Natural killer cell (primary cell): ENCODE results near the gene RAD51B. TPM values are rescaled to one million over a fixed set of nuclear protein-coding genes. Genes with fewer than 3 reads are reported as not detected.

Source experiments
- ATAC-seq, 3 donors: fragments of 150-1000 bp in 2 of 3; fragments of 200-7000 bp in 1 of 3; cut with Tn5 transposase; 1 replicate in 1 of 3; 2 replicates in 2 of 3; pipeline ENCODE4 v1.10.0; 2021; ENCODE audit warnings: mild to moderate bottlenecking in 2 of 3, moderate library complexity in 2 of 3
- DNase-seq, 2 donors: peaks; one replicate each; pipeline versions ENCODE4 v3.0.0 to v3.0.0-alpha.2; 2013 to 2021; ENCODE audit warnings: mixed read lengths in 1 of 2
- H3K27ac ChIP-seq: one replicate; pipeline ENCODE4 v1.5.1; 2013; ENCODE audit warnings: mild to moderate bottlenecking, low read length
- H3K27me3 ChIP-seq: one replicate; pipeline ENCODE4 v1.6.1; 2013; ENCODE audit warnings: low read length; ENCODE audit not compliant: control insufficient read depth, insufficient read depth
- H3K36me3 ChIP-seq: one replicate; pipeline ENCODE4 v1.6.1; 2013; ENCODE audit warnings: low read length; ENCODE audit not compliant: control insufficient read depth, insufficient read depth
- H3K4me1 ChIP-seq: one replicate; pipeline ENCODE4 v1.6.1; 2013; ENCODE audit warnings: low read length; ENCODE audit not compliant: control insufficient read depth, insufficient read depth
- H3K4me3 ChIP-seq: one replicate; pipeline ENCODE4 v1.5.1; 2013; ENCODE audit warnings: low read length
- H3K9me3 ChIP-seq: one replicate; pipeline ENCODE4 v1.6.1; 2013; ENCODE audit warnings: low read length; ENCODE audit not compliant: control insufficient read depth, insufficient read depth
- H3K27ac Mint-ChIP-seq, 2 donors: one replicate each; pipeline ENCODE4 v1.8.0; 2022; ENCODE audit warnings: mild to moderate bottlenecking in 2 of 2, mixed read lengths in 2 of 2, moderate library complexity in 1 of 2
- H3K27me3 Mint-ChIP-seq, 2 donors: one replicate each; pipeline ENCODE4 v1.8.0; 2022; ENCODE audit warnings: low read depth in 2 of 2, mixed read lengths in 2 of 2
- H3K36me3 Mint-ChIP-seq: one replicate; pipeline ENCODE4 v1.8.0; 2022; ENCODE audit warnings: mixed read lengths
- H3K4me1 Mint-ChIP-seq, 2 donors: one replicate each; pipeline ENCODE4 v1.8.0; 2022; ENCODE audit warnings: mixed read lengths in 2 of 2
- H3K4me3 Mint-ChIP-seq: one replicate; pipeline ENCODE4 v1.8.0; 2022; ENCODE audit warnings: mild to moderate bottlenecking, moderate library complexity, mixed read lengths
- H3K9me3 Mint-ChIP-seq, 2 donors: one replicate each; pipeline ENCODE4 v1.8.0; 2022; ENCODE audit warnings: mixed read lengths in 2 of 2
- WGBS: methylation state at CpG from one replicate; pipeline ENCODE4 v1.1.7; 2013; ENCODE audit warnings: missing lambda C conversion rate; ENCODE audit not compliant: insufficient coverage; 5-methylcytosine and 5-hydroxymethylcytosine counted together
- intact Hi-C: fragments of 100-400 bp; cut with micrococcal nuclease; formaldehyde crosslinking; loops from one replicate; pipeline ENCODE4 v1.14.2; 2022
- total RNA-seq, 4 donors: library from RNA; stranded (reverse); fragments of 120-200 nt in 1 of 4; gene quantifications; one replicate each; pipeline versions ENCODE4 v1.2.3 to v1.2.4, GENCODE V29; 2013 to 2022
- TF ChIP-seq, protein P1 (sequence below): fragments of 200-600 bp; IDR thresholded peaks from one replicate; pipeline ENCODE4 v1.8.0; 2022; ENCODE audit warnings: antibody characterized with exemption

The RAD51B gene
- total RNA-seq, 3 donors from 2014 or later (not counting 1 experiment from before 2014, with no cell fraction given): 28.1 to 37.6 (median 28.6) TPM

DNA sequence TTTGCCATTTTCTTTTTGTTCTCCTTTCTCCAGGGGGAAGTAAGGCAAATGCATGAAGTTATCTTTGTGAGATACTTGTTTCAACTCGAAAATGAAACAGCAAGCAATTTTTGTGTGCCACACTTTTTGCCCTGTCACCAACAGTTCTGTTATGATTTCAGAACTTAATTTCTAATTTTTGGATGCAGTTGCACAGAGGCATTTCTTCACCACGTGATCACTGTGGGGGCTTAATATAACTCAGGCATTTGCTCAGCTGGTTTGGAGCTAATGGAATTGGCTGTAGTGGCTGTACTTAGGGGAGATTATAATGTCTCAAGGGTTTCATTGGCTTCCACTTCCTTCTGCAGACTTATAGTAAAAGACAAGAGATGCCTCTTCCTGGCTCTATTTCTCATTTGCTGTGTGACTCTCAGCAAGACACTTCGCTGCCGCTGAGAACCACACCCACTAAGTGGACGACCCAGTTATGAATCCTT lies 452.4 kb downstream of the RAD51B start:
- Histone ChIP-seq H3K36me3 (no peaks in the 10 kb centered on the region), H3K4me1 (peaks cover 26% of the 10 kb centered on the region), H3K27ac (peak overlapping the region; percentile 8), H3K4me3 (no peak overlapping the region), H3K9me3 (no peaks in the 10 kb centered on the region), H3K27me3 (no peaks in the 10 kb centered on the region)
- Mint-ChIP-seq H3K36me3 (no peaks in the 10 kb centered on the region), H3K9me3 (no peaks in the 10 kb centered on the region), H3K4me1 (peaks cover 69 to 71% of the 10 kb centered on the region in 2 donors), H3K27ac (peak overlapping the region; percentile 92 to 93), H3K27me3 (no peaks in the 10 kb centered on the region), H3K4me3 (peak overlapping the region; percentile 69)
- 16% methylated on average over 5 of the region's 5 CpGs for WGBS
- intact Hi-C loops: no loop called here
- TF ChIP-seq, protein P1, sequence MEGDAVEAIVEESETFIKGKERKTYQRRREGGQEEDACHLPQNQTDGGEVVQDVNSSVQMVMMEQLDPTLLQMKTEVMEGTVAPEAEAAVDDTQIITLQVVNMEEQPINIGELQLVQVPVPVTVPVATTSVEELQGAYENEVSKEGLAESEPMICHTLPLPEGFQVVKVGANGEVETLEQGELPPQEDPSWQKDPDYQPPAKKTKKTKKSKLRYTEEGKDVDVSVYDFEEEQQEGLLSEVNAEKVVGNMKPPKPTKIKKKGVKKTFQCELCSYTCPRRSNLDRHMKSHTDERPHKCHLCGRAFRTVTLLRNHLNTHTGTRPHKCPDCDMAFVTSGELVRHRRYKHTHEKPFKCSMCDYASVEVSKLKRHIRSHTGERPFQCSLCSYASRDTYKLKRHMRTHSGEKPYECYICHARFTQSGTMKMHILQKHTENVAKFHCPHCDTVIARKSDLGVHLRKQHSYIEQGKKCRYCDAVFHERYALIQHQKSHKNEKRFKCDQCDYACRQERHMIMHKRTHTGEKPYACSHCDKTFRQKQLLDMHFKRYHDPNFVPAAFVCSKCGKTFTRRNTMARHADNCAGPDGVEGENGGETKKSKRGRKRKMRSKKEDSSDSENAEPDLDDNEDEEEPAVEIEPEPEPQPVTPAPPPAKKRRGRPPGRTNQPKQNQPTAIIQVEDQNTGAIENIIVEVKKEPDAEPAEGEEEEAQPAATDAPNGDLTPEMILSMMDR: no peak
- DNase-seq: peak in 1 of 2 donors; percentile 27
- ATAC-seq: peak in 1 of 3 donors; percentile 8

DNA sequence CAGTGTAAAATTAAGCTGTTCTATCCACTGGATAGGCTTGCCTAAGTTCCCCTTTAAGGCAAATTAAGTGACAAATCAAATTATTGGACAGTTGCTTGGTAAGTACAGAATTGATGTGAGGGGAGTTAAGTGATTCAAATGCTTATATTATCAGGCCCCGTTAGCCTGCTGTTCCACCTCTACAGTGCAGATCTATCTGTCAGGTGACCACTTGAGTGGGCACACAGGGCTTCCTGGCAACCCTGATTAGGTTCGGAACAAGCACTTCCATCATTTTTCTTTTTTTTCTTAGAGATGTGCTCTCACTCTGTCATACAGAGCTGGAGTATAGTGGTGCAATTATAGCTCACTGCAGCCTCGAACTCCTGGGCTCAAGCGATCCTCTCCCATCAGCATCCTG lies 453.8 kb downstream of the RAD51B start:
- TF ChIP-seq, protein P1: no peak
- Mint-ChIP-seq H3K27me3 (no peaks in the 10 kb centered on the region), H3K9me3 (no peaks in the 10 kb centered on the region), H3K36me3 (no peaks in the 10 kb centered on the region), H3K27ac (peak overlapping the region; percentile 19 to 24), H3K4me3 (no peak overlapping the region), H3K4me1 (peaks cover 61 to 62% of the 10 kb centered on the region in 2 donors)
- peaks cover 19% of the 10 kb centered on the region for H3K4me1 ChIP-seq
- no peak overlapping the region for H3K27ac ChIP-seq
- H3K36me3 ChIP-seq: no peaks in the 10 kb centered on the region
- no peaks in the 10 kb centered on the region for H3K9me3 ChIP-seq
- DNase-seq (no peak), ATAC-seq (no peak)
- intact Hi-C loops: no loop called here
- no peaks in the 10 kb centered on the region for H3K27me3 ChIP-seq
- no peak overlapping the region for H3K4me3 ChIP-seq
- 87% methylated on average over 4 of the region's 4 CpGs for WGBS

DNA sequence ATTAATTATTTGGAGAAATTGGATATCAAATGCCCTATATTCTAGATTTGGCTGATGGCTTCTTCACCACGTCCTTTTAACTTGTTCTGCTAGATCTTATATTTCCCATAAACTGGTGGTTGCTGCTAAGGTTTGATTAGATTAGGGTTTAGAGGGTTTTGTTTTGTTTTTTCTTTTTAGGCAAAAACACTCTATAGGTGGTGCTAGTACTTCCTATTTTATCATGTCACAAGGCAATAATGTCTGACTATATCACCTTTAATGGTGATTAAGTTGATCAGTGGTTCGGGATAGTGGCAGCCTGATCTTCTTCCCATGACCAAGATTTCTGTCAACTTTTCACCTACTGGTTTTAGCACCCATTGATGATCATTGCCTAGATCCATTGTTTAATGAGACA lies 455.1 kb downstream of the RAD51B start:
- Mint-ChIP-seq H3K4me3 (no peak overlapping the region), H3K36me3 (no peaks in the 10 kb centered on the region), H3K27ac (peak overlapping the region; percentile 7 to 48), H3K4me1 (peaks cover 47 to 54% of the 10 kb centered on the region in 2 donors), H3K27me3 (no peaks in the 10 kb centered on the region), H3K9me3 (no peaks in the 10 kb centered on the region)
- ATAC-seq (no peak), DNase-seq (peak in 1 of 2 donors; percentile 29)
- Histone ChIP-seq H3K9me3 (no peaks in the 10 kb centered on the region), H3K36me3 (no peaks in the 10 kb centered on the region), H3K4me1 (peaks cover 7% of the 10 kb centered on the region), H3K27me3 (no peaks in the 10 kb centered on the region), H3K27ac (peak overlapping the region; percentile 52), H3K4me3 (no peak overlapping the region)
- WGBS: 50% methylated on average over 1 of the region's 2 CpGs
- intact Hi-C loops: no loop called here
- TF ChIP-seq, protein P1: no peak
